ENCODE measurements around the gene APOC4. TPM values are rescaled to one million over a fixed set of nuclear protein-coding genes. Genes with fewer than 3 reads are reported as not detected.

Gene APOC4
- not detected for total RNA-seq
- polyA plus RNA-seq (ENCODE audit: insufficient read depth in 1 of 8, insufficient read length in 8 of 8, low replicate concordance in 1 of 8) = not detected
- long read RNA-seq, donor 1 = 0 reads
- long read RNA-seq, donor 2 = 0 reads
- long read RNA-seq, donor 3 = 0 reads
- long read RNA-seq, donor 4 = 0 reads
- long read RNA-seq, donor 5 = 0 reads
- long read RNA-seq, donor 6 = 0 reads
- long read RNA-seq, donor 7 = 0 reads
- long read RNA-seq, donor 8 = 0 reads
- long read RNA-seq, donor 9 = 0 reads
- long read RNA-seq, donor 10 = 0 reads
- long read RNA-seq, donor 11 = 0 reads

GRCh38 chr19:44942067-44942571 is at the start of gene APOC4:
Gene APOC4 (plus strand): TSS chr19:44942237. CDS start chr19:44942278, 41 bp downstream.
- no peak for DNase-seq
- H3K36me3 ChIP-seq (ENCODE audit: control insufficient read depth, insufficient read depth, low read length) = no peaks in the 10 kb centered on the region
- H3K27me3 ChIP-seq (ENCODE audit: control insufficient read depth, insufficient read depth, low read length) = no peaks in the 10 kb centered on the region
- H3K4me1 ChIP-seq (ENCODE audit: control insufficient read depth, insufficient read depth, low read length) = no peaks in the 10 kb centered on the region
- H3K4me3 ChIP-seq (ENCODE audit: low read length) = no peak within 1 kb of the TSS
- no peaks in the 10 kb centered on the region for H3K9me3 ChIP-seq (replicated peaks; ENCODE audit: control insufficient read depth, low read depth, low read length)
- WGBS (ENCODE audit: insufficient coverage) = 74% methylated on average over 11 of the region's 14 CpGs
- H3K27ac ChIP-seq (ENCODE audit: low read length) = no peak within 1 kb of the TSS

- H3K27me3 ChIP-seq (ENCODE audit: control insufficient read depth, insufficient read depth, low read length) = no peaks in the 10 kb centered on the region
- H3K27ac ChIP-seq (ENCODE audit: low read length) = no peak overlapping the region
- H3K4me1 ChIP-seq (ENCODE audit: control insufficient read depth, insufficient read depth, low read length) = peaks cover 20% of the 10 kb centered on the region
- WGBS (ENCODE audit: insufficient coverage) = 89% methylated on average over 6 of the region's 7 CpGs
- H3K9me3 ChIP-seq (replicated peaks; ENCODE audit: control insufficient read depth, low read depth, low read length) = no peaks in the 10 kb centered on the region
- H3K36me3 ChIP-seq (ENCODE audit: control insufficient read depth, insufficient read depth, low read length) = peaks cover 59% of the 10 kb centered on the region
- DNase-seq = no peak
- no peak overlapping the region for H3K4me3 ChIP-seq (ENCODE audit: low read length)
Measured at GRCh38 chr19:44892932-44893331, 49.1 kb upstream of the APOC4 start.

- WGBS (ENCODE audit: insufficient coverage) = 88% methylated on average over 12 of the region's 18 CpGs
- DNase-seq = no peak
- Histone ChIP-seq H3K9me3 (replicated peaks; ENCODE audit: control insufficient read depth, low read depth, low read length) (no peaks in the 10 kb centered on the region), H3K36me3 (ENCODE audit: control insufficient read depth, insufficient read depth, low read length) (peaks cover 58% of the 10 kb centered on the region), H3K4me3 (ENCODE audit: low read length) (no peak overlapping the region), H3K27ac (ENCODE audit: low read length) (no peak overlapping the region), H3K27me3 (ENCODE audit: control insufficient read depth, insufficient read depth, low read length) (no peaks in the 10 kb centered on the region), H3K4me1 (ENCODE audit: control insufficient read depth, insufficient read depth, low read length) (peaks cover 20% of the 10 kb centered on the region)
Measured at GRCh38 chr19:44893332-44894051, 48.5 kb upstream of the APOC4 start.

- Histone ChIP-seq H3K27me3 (ENCODE audit: control insufficient read depth, insufficient read depth, low read length) (no peaks in the 10 kb centered on the region), H3K9me3 (replicated peaks; ENCODE audit: control insufficient read depth, low read depth, low read length) (no peaks in the 10 kb centered on the region), H3K27ac (ENCODE audit: low read length) (no peak overlapping the region), H3K4me1 (ENCODE audit: control insufficient read depth, insufficient read depth, low read length) (peaks cover 20% of the 10 kb centered on the region), H3K36me3 (ENCODE audit: control insufficient read depth, insufficient read depth, low read length) (peaks cover 55% of the 10 kb centered on the region), H3K4me3 (ENCODE audit: low read length) (no peak overlapping the region)
- 82% methylated on average over 2 of the region's 6 CpGs for WGBS (ENCODE audit: insufficient coverage)
- no peak for DNase-seq
Measured at GRCh38 chr19:44894052-44894400, 48.0 kb upstream of the APOC4 start.

GRCh38 chr19:44894946-44895345 is 47.1 kb upstream of the APOC4 start:
- Histone ChIP-seq H3K36me3 (ENCODE audit: control insufficient read depth, insufficient read depth, low read length) (peaks cover 57% of the 10 kb centered on the region), H3K27ac (ENCODE audit: low read length) (no peak overlapping the region), H3K9me3 (replicated peaks; ENCODE audit: control insufficient read depth, low read depth, low read length) (no peaks in the 10 kb centered on the region), H3K27me3 (ENCODE audit: control insufficient read depth, insufficient read depth, low read length) (no peaks in the 10 kb centered on the region), H3K4me1 (ENCODE audit: control insufficient read depth, insufficient read depth, low read length) (peaks cover 15% of the 10 kb centered on the region), H3K4me3 (ENCODE audit: low read length) (no peak overlapping the region)
- DNase-seq = no peak
- 87% methylated on average over 9 of the region's 9 CpGs for WGBS (ENCODE audit: insufficient coverage)

GRCh38 chr19:44897835-44898234 is 44.2 kb upstream of the APOC4 start:
- peaks cover 77% of the 10 kb centered on the region for H3K36me3 ChIP-seq (ENCODE audit: control insufficient read depth, insufficient read depth, low read length)
- no peak overlapping the region for H3K4me3 ChIP-seq (ENCODE audit: low read length)
- H3K27ac ChIP-seq (ENCODE audit: low read length) = no peak overlapping the region
- 90% methylated on average over 8 of the region's 8 CpGs for WGBS (ENCODE audit: insufficient coverage)
- H3K9me3 ChIP-seq (replicated peaks; ENCODE audit: control insufficient read depth, low read depth, low read length) = no peaks in the 10 kb centered on the region
- H3K4me1 ChIP-seq (ENCODE audit: control insufficient read depth, insufficient read depth, low read length) = no peaks in the 10 kb centered on the region
- no peaks in the 10 kb centered on the region for H3K27me3 ChIP-seq (ENCODE audit: control insufficient read depth, insufficient read depth, low read length)
- DNase-seq = no peak

GRCh38 chr19:44900328-44901244 is 41.5 kb upstream of the APOC4 start:
- H3K4me3 ChIP-seq (ENCODE audit: low read length) = no peak overlapping the region
- 93% methylated on average over 7 of the region's 19 CpGs for WGBS (ENCODE audit: insufficient coverage)
- no peak for DNase-seq
- peaks cover 16% of the 10 kb centered on the region for H3K4me1 ChIP-seq (ENCODE audit: control insufficient read depth, insufficient read depth, low read length)
- peaks cover 11% of the 10 kb centered on the region for H3K27me3 ChIP-seq (ENCODE audit: control insufficient read depth, insufficient read depth, low read length)
- H3K9me3 ChIP-seq (replicated peaks; ENCODE audit: control insufficient read depth, low read depth, low read length) = no peaks in the 10 kb centered on the region
- peaks cover 58% of the 10 kb centered on the region for H3K36me3 ChIP-seq (ENCODE audit: control insufficient read depth, insufficient read depth, low read length)
- no peak overlapping the region for H3K27ac ChIP-seq (ENCODE audit: low read length)

- Histone ChIP-seq H3K9me3 (replicated peaks; ENCODE audit: control insufficient read depth, low read depth, low read length) (no peaks in the 10 kb centered on the region), H3K27me3 (ENCODE audit: control insufficient read depth, insufficient read depth, low read length) (peaks cover 22% of the 10 kb centered on the region), H3K4me1 (ENCODE audit: control insufficient read depth, insufficient read depth, low read length) (peaks cover 27% of the 10 kb centered on the region), H3K27ac (ENCODE audit: low read length) (no peak overlapping the region), H3K36me3 (ENCODE audit: control insufficient read depth, insufficient read depth, low read length) (peaks cover 33% of the 10 kb centered on the region), H3K4me3 (ENCODE audit: low read length) (no peak overlapping the region)
- WGBS (ENCODE audit: insufficient coverage) = 50% methylated on average over 3 of the region's 15 CpGs
- DNase-seq = no peak
Measured at GRCh38 chr19:44903216-44903601, 38.8 kb upstream of the APOC4 start.

- peak; percentile 71 for DNase-seq
Measured at GRCh38 chr19:44903602-44904425, 38.2 kb upstream of the APOC4 start.

More at GRCh38 chr19:44903602-44904425, 38.2 kb upstream of the APOC4 start:
- H3K27me3 ChIP-seq (ENCODE audit: control insufficient read depth, insufficient read depth, low read length) = peaks cover 22% of the 10 kb centered on the region
- peaks cover 32% of the 10 kb centered on the region for H3K36me3 ChIP-seq (ENCODE audit: control insufficient read depth, insufficient read depth, low read length)
- 16% methylated on average over 21 of the region's 24 CpGs for WGBS (ENCODE audit: insufficient coverage)
- no peak overlapping the region for H3K27ac ChIP-seq (ENCODE audit: low read length)
- no peak overlapping the region for H3K4me3 ChIP-seq (ENCODE audit: low read length)
- peaks cover 27% of the 10 kb centered on the region for H3K4me1 ChIP-seq (ENCODE audit: control insufficient read depth, insufficient read depth, low read length)
- H3K9me3 ChIP-seq (replicated peaks; ENCODE audit: control insufficient read depth, low read depth, low read length) = no peaks in the 10 kb centered on the region

Data from muscle of leg (tissue), 16 donors.